Rectal smooth muscle tissue (tissue), 1 donor: Measurements from ENCODE around the gene KAZN.

Experiments
- H3K27ac ChIP-seq: one replicate; pipeline ENCODE4 v1.7.0; 2013; ENCODE audit warnings: low read depth, low read length, inconsistent platforms
- H3K27me3 ChIP-seq: one replicate; pipeline ENCODE4 v1.7.0; 2013; ENCODE audit warnings: low read length; ENCODE audit not compliant: control insufficient read depth, insufficient read depth
- H3K36me3 ChIP-seq: one replicate; pipeline ENCODE4 v1.7.0; 2013; ENCODE audit warnings: low read length; ENCODE audit not compliant: control insufficient read depth, insufficient read depth
- H3K4me1 ChIP-seq: one replicate; pipeline ENCODE4 v1.7.0; 2013; ENCODE audit warnings: low read length; ENCODE audit not compliant: control insufficient read depth, insufficient read depth
- H3K4me3 ChIP-seq: one replicate; pipeline ENCODE4 v1.7.0; 2013; ENCODE audit warnings: low read length
- H3K9ac ChIP-seq: one replicate; pipeline ENCODE4 v1.7.0; 2013; ENCODE audit warnings: low read length

The KAZN gene

DNA sequence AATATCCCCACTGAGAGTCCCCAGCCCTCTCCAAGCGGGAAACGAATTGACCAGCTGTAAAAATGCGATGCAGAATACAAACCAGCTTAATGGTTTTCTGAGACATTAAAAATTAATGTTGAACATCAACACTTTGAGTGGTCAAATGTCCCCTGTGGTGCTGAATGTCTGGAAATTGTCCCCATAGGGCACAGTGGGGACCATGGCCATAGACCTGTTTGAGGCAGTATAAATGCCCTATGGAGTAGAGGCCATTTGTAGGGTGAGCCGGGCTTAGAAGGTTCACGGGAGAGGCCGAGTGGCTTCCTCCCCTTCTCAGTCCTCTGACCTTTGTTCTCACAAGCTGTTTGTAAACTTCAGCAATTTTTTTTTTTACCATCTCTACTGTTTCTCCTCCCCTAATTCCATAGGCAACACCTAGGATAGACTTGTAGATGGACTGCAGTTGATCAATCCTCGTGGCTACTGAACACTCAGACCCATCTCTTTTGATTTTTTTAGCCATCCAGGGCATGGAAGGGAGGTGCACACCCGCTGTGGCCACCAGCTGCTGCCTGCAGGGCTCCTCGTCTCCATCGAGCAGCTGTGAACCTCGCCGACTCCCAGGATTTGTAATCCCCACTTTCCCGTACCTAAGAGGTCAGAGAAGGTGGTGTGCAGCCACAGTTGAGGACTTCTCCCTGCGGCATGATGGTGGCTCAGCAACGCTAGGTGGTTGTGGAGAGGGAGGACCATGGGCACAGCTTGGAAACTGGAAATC, 41.0 kb downstream of the KAZN start:
- H3K27me3 ChIP-seq, result no peaks in the 10 kb centered on the region
- H3K9ac ChIP-seq, result no peak overlapping the region
- H3K4me1 ChIP-seq, result no peaks in the 10 kb centered on the region
- no peak overlapping the region for H3K4me3 ChIP-seq
- H3K36me3 ChIP-seq, result no peaks in the 10 kb centered on the region
- H3K27ac ChIP-seq, result no peak overlapping the region

DNA sequence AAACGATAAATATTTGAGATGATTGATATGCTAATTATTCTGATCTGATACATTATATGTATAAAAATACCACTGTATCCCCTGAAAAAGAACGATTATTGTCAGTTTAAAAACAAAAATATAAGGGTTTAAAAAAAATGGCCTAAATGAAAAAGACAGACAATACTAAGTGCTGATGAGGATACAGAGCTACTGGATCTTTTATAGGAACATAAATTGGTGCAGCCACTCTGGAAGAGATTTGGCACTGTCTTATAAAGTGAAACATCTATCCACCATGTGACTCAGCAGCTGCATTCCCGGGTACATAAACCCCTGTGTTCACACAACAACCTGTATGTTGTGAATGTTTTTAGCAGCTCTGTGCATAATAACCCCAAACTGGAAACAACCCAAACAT, 44.2 kb downstream of the KAZN start:
- Histone ChIP-seq H3K9ac (no peak overlapping the region), H3K27ac (no peak overlapping the region), H3K27me3 (no peaks in the 10 kb centered on the region), H3K4me1 (no peaks in the 10 kb centered on the region), H3K36me3 (no peaks in the 10 kb centered on the region), H3K4me3 (no peak overlapping the region)

DNA sequence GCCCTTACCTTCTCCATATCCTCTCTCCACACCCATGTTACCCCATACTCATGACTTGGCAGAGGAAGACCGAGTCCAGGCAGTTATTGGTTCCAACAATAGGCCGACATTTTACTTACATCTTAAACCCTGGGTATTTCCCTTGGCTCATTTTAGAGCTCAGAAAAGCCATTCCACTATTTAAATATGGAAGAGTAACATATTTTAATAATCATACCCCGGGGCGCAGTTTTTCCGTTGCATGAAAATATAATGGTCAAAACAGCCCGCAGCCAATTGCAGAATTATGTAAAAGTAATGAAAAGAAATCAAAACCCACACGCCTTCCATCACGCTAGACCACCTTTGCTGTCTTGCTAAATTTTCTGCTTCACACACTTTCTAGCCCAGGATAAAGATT, 48.5 kb downstream of the KAZN start:
- Histone ChIP-seq H3K9ac (no peak overlapping the region), H3K27ac (no peak overlapping the region)

GRCh38 chr1:14647777-14648176, 49.3 kb downstream of the KAZN start:
- Histone ChIP-seq H3K9ac (no peak overlapping the region), H3K4me3 (no peak overlapping the region), H3K4me1 (no peaks in the 10 kb centered on the region), H3K27ac (no peak overlapping the region), H3K27me3 (no peaks in the 10 kb centered on the region), H3K36me3 (no peaks in the 10 kb centered on the region)

More for the DNA sequence above, 48.5 kb downstream of the KAZN start:
- H3K36me3 ChIP-seq, result no peaks in the 10 kb centered on the region
- H3K4me3 ChIP-seq, result no peak overlapping the region
- H3K4me1 ChIP-seq, result no peaks in the 10 kb centered on the region
- H3K27me3 ChIP-seq, result no peaks in the 10 kb centered on the region

GRCh38 chr1:14648391-14648790, 49.9 kb downstream of the KAZN start:
- H3K4me1 ChIP-seq, result no peaks in the 10 kb centered on the region

GRCh38 chr1:14648896-14649855, 50.7 kb downstream of the KAZN start:
- no peaks in the 10 kb centered on the region for H3K36me3 ChIP-seq
- H3K4me3 ChIP-seq, result no peak overlapping the region
- H3K4me1 ChIP-seq, result no peaks in the 10 kb centered on the region
- no peaks in the 10 kb centered on the region for H3K27me3 ChIP-seq
- no peak overlapping the region for H3K9ac ChIP-seq
- no peak overlapping the region for H3K27ac ChIP-seq

More at GRCh38 chr1:14648391-14648790, 49.9 kb downstream of the KAZN start:
- no peak overlapping the region for H3K9ac ChIP-seq
- H3K27ac ChIP-seq, result no peak overlapping the region
- no peak overlapping the region for H3K4me3 ChIP-seq
- no peaks in the 10 kb centered on the region for H3K36me3 ChIP-seq
- H3K27me3 ChIP-seq, result no peaks in the 10 kb centered on the region

GRCh38 chr1:14649976-14650375, 51.5 kb downstream of the KAZN start:
- H3K27ac ChIP-seq, result no peak overlapping the region
- H3K4me1 ChIP-seq, result no peaks in the 10 kb centered on the region
- no peak overlapping the region for H3K4me3 ChIP-seq
- H3K36me3 ChIP-seq, result no peaks in the 10 kb centered on the region
- no peak overlapping the region for H3K9ac ChIP-seq
- no peaks in the 10 kb centered on the region for H3K27me3 ChIP-seq

DNA sequence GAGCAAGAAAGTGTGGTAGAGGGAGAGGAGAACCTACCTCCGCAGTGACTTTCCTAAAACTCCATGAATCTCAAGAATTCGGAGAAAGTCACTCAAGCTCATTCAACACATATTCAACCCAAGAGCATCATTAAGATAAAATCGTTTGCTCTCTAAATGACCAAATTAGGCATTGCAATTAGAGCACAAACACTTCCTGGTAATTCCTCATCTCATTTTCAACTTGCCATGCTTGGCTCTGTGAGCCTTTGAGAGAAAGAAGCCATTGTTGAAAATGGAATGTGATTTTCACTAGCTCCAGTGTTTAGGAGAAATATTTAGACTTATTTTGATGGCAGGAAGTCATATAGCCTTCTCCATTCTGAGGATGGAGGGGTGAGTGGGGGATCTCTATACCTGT, 52.5 kb downstream of the KAZN start:
- Histone ChIP-seq H3K4me1 (no peaks in the 10 kb centered on the region), H3K4me3 (no peak overlapping the region), H3K36me3 (no peaks in the 10 kb centered on the region), H3K27me3 (no peaks in the 10 kb centered on the region), H3K27ac (no peak overlapping the region), H3K9ac (no peak overlapping the region)

DNA sequence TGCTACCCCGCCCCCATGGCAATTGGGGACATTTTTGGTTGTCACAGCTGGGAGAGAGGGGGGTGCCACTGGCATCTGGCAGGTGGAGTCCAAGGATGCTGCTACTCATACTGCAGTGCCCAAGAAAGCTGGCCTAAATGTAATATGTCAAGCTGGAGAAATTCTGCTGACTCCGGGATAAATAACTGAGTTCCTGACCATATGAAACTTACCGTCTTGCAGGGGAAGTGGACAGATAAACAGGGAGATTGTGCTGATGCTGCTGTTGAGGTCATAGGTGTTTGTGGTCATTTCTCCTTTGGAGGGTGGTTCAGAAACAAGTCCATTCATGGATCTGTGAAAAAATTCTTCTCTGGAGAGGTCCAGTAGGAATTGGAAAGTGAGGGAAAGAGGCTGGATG, 54.4 kb downstream of the KAZN start:
- Histone ChIP-seq H3K4me1 (no peaks in the 10 kb centered on the region), H3K27ac (no peak overlapping the region), H3K36me3 (no peaks in the 10 kb centered on the region), H3K4me3 (no peak overlapping the region), H3K27me3 (no peaks in the 10 kb centered on the region), H3K9ac (no peak overlapping the region)

DNA sequence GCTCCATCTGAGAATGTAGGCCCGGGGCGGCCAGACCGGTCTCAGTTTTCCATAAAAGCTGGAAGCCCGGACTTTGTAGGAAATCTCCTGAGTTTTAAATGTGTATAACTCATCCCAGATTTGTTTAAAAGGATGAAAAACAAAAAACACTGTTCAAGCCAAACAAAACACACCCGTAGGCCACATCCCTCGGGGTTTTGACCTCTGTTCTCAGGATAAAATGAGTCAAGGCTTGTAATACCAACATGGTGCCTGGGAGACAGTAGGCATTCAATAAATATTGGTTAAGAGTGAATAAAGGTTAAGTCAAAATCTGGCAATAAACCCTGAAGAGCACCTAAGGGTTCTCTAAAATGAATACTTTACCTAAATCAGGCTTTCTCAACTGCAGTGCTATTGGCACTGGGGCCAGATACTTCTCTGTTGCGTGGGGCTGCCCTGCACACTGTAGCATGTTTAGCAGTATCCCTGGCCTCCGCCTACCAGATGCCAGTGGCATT, 55.0 kb downstream of the KAZN start:
- H3K4me3 ChIP-seq, result no peak overlapping the region
- H3K4me1 ChIP-seq, result no peaks in the 10 kb centered on the region
- no peak overlapping the region for H3K9ac ChIP-seq
- no peaks in the 10 kb centered on the region for H3K36me3 ChIP-seq
- no peaks in the 10 kb centered on the region for H3K27me3 ChIP-seq
- no peak overlapping the region for H3K27ac ChIP-seq

DNA sequence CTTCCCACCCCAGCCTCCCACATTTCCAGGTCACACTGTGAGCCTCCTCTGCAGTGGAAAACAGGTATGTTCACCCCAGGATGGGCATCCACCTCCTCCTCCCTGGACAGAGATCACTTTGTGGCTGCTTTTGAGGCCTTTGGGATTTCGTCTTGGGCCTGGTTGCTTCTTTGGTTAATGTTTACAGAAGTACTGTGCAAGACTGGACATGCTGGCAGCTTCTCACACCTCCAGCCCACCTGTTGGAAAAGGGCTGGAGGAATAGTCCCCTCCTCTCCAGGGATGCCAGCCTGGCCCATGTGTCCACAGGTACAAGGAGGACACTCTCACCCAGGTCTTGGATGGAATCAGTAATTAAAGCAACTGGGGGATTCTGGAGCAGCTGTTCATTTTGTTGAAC, 56.1 kb downstream of the KAZN start:
- H3K27me3 ChIP-seq, result no peaks in the 10 kb centered on the region
- no peak overlapping the region for H3K9ac ChIP-seq
- no peak overlapping the region for H3K4me3 ChIP-seq
- H3K36me3 ChIP-seq, result no peaks in the 10 kb centered on the region
- H3K27ac ChIP-seq, result no peak overlapping the region
- H3K4me1 ChIP-seq, result no peaks in the 10 kb centered on the region

DNA sequence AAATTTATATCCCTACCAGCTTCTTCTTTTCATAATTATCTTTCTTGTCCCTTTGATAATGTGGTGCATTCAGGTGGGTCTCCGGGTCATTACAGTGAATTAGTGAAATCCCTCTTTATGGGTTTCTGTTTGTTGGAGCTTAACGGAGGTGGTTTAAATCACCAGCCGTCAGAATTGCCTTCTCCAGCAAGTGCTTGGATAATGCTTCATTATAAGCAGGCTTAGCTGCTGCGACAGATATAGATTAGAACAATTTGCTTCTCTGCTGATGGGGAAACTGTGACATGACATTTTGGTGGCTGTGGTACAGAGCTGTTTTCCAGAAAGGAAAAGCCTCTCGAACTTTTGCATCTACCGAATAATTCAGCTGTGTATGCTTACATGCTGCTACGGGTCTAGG, 56.9 kb downstream of the KAZN start:
- Histone ChIP-seq H3K4me1 (no peaks in the 10 kb centered on the region), H3K27me3 (no peaks in the 10 kb centered on the region), H3K4me3 (no peak overlapping the region), H3K27ac (no peak overlapping the region), H3K9ac (no peak overlapping the region), H3K36me3 (no peaks in the 10 kb centered on the region)
